Muscle layer of colon (tissue), 2 donors: ENCODE data around the gene THAP5.
A peak's percentile ranks its signal among the peaks of the same experiment; 100 is the strongest.

Experiments used
- H3K27ac ChIP-seq: one replicate; pipeline ENCODE4 v1.7.0; 2013; ENCODE audit warnings: low read depth, mild to moderate bottlenecking, low read length, moderate library complexity
- H3K27me3 ChIP-seq, 2 donors: one replicate each; pipeline ENCODE4 v1.7.0; 2013; ENCODE audit warnings: low read length in 2 of 2, mild to moderate bottlenecking in 2 of 2; ENCODE audit not compliant: insufficient read depth in 2 of 2, control insufficient read depth in 1 of 2
- H3K36me3 ChIP-seq: one replicate; pipeline ENCODE4 v1.7.0; 2013; ENCODE audit warnings: mild to moderate bottlenecking, low read length; ENCODE audit not compliant: insufficient read depth
- H3K4me1 ChIP-seq: one replicate; pipeline ENCODE4 v1.7.0; 2013; ENCODE audit warnings: mild to moderate bottlenecking, low read length; ENCODE audit not compliant: insufficient read depth
- H3K4me3 ChIP-seq, 2 donors: one replicate each; pipeline ENCODE4 v1.7.0; 2013; ENCODE audit warnings: low read length in 2 of 2, low read depth in 1 of 2, mild to moderate bottlenecking in 1 of 2, moderate library complexity in 1 of 2
- H3K9ac ChIP-seq: one replicate; pipeline ENCODE4 v1.7.0; 2013; ENCODE audit warnings: low read length
- H3K9me3 ChIP-seq: one replicate; pipeline ENCODE4 v1.7.0; 2013; ENCODE audit warnings: mild to moderate bottlenecking, low read length
- donor health status: abdominal sarcoma.
- donor health status: Adenocarcinoma of cecum.

The THAP5 gene

GRCh38 chr7:108569381-108570145, at the start of gene THAP5, which contains the start of gene DNAJB9:
THAP5 (minus strand) TSS chr7:108569706; CDS start chr7:108569569, 137 bp downstream.
DNAJB9 (plus strand) TSS chr7:108569874; CDS start chr7:108571727, 1,853 bp downstream.
- Histone ChIP-seq H3K4me1 (peaks cover 20% of the 10 kb centered on the region), H3K27ac (peak within 1 kb of the TSS; percentile 95), H3K9me3 (no peaks in the 10 kb centered on the region)

GRCh38 chr7:108618056-108618455, 48.5 kb upstream of the THAP5 start:
- no peak overlapping the region for H3K27ac ChIP-seq
- H3K36me3 ChIP-seq, result no peaks in the 10 kb centered on the region
- H3K9me3 ChIP-seq, result no peaks in the 10 kb centered on the region
- no peak overlapping the region for H3K4me3 ChIP-seq
- H3K9ac ChIP-seq, result no peak overlapping the region
- peaks cover 10% of the 10 kb centered on the region for H3K4me1 ChIP-seq
- no peaks in the 10 kb centered on the region for H3K27me3 ChIP-seq

More at GRCh38 chr7:108569381-108570145, at the start of gene THAP5, which contains the start of gene DNAJB9:
- Histone ChIP-seq H3K4me3 (peak within 1 kb of the TSS; percentile 60 to 97), H3K27me3 (no peaks in the 10 kb centered on the region), H3K9ac (peak within 1 kb of the TSS; percentile 95), H3K36me3 (peaks cover 7% of the 10 kb centered on the region)

GRCh38 chr7:108614896-108615295, 45.4 kb upstream of the THAP5 start:
- Histone ChIP-seq H3K36me3 (no peaks in the 10 kb centered on the region), H3K27me3 (no peaks in the 10 kb centered on the region), H3K27ac (no peak overlapping the region), H3K9ac (no peak overlapping the region), H3K4me1 (peaks cover 10% of the 10 kb centered on the region), H3K4me3 (no peak overlapping the region), H3K9me3 (no peaks in the 10 kb centered on the region)

GRCh38 chr7:108613949-108614381, 44.5 kb upstream of the THAP5 start:
- no peak overlapping the region for H3K9ac ChIP-seq
- no peaks in the 10 kb centered on the region for H3K9me3 ChIP-seq
- H3K4me3 ChIP-seq, result no peak overlapping the region
- H3K4me1 ChIP-seq, result peaks cover 10% of the 10 kb centered on the region
- H3K27ac ChIP-seq, result no peak overlapping the region
- no peaks in the 10 kb centered on the region for H3K36me3 ChIP-seq
- H3K27me3 ChIP-seq, result no peaks in the 10 kb centered on the region

- no peak overlapping the region for H3K27ac ChIP-seq
- H3K36me3 ChIP-seq, result no peaks in the 10 kb centered on the region
- H3K4me3 ChIP-seq, result no peak overlapping the region
- peaks cover 10% of the 10 kb centered on the region for H3K4me1 ChIP-seq
- no peaks in the 10 kb centered on the region for H3K9me3 ChIP-seq
- H3K9ac ChIP-seq, result no peak overlapping the region
- H3K27me3 ChIP-seq, result no peaks in the 10 kb centered on the region
Measured at GRCh38 chr7:108613147-108613948, 43.8 kb upstream of the THAP5 start.

- no peak overlapping the region for H3K27ac ChIP-seq
- no peaks in the 10 kb centered on the region for H3K9me3 ChIP-seq
- H3K4me1 ChIP-seq, result peaks cover 10% of the 10 kb centered on the region
- H3K36me3 ChIP-seq, result no peaks in the 10 kb centered on the region
- H3K9ac ChIP-seq, result no peak overlapping the region
- H3K4me3 ChIP-seq, result no peak overlapping the region
- H3K27me3 ChIP-seq, result no peaks in the 10 kb centered on the region
Measured at GRCh38 chr7:108611268-108611667, 41.8 kb upstream of the THAP5 start.

GRCh38 chr7:108609643-108610042, 40.1 kb upstream of the THAP5 start:
- Histone ChIP-seq H3K36me3 (no peaks in the 10 kb centered on the region), H3K4me3 (no peak overlapping the region), H3K9me3 (no peaks in the 10 kb centered on the region)

GRCh38 chr7:108605559-108606201, 36.2 kb upstream of the THAP5 start:
- Histone ChIP-seq H3K27me3 (no peaks in the 10 kb centered on the region), H3K9ac (no peak overlapping the region), H3K9me3 (no peaks in the 10 kb centered on the region), H3K4me3 (no peak overlapping the region), H3K27ac (no peak overlapping the region), H3K4me1 (no peaks in the 10 kb centered on the region), H3K36me3 (no peaks in the 10 kb centered on the region)

More at GRCh38 chr7:108609643-108610042, 40.1 kb upstream of the THAP5 start:
- Histone ChIP-seq H3K27me3 (no peaks in the 10 kb centered on the region), H3K4me1 (peaks cover 10% of the 10 kb centered on the region), H3K9ac (no peak overlapping the region), H3K27ac (no peak overlapping the region)

GRCh38 chr7:108604307-108605077, 35.0 kb upstream of the THAP5 start:
- H3K4me1 ChIP-seq, result no peaks in the 10 kb centered on the region
- no peaks in the 10 kb centered on the region for H3K36me3 ChIP-seq
- no peak overlapping the region for H3K9ac ChIP-seq
- H3K27me3 ChIP-seq, result no peaks in the 10 kb centered on the region
- no peak overlapping the region for H3K27ac ChIP-seq
- H3K4me3 ChIP-seq, result no peak overlapping the region
- no peaks in the 10 kb centered on the region for H3K9me3 ChIP-seq

- no peaks in the 10 kb centered on the region for H3K27me3 ChIP-seq
- H3K4me1 ChIP-seq, result no peaks in the 10 kb centered on the region
- no peaks in the 10 kb centered on the region for H3K36me3 ChIP-seq
- H3K27ac ChIP-seq, result no peak overlapping the region
- no peaks in the 10 kb centered on the region for H3K9me3 ChIP-seq
- no peak overlapping the region for H3K4me3 ChIP-seq
- H3K9ac ChIP-seq, result no peak overlapping the region
Measured at GRCh38 chr7:108603656-108604306, 34.3 kb upstream of the THAP5 start.
